B cell (primary cell): ENCODE results near the gene PLBD1. TPM values are rescaled to one million over a fixed set of nuclear protein-coding genes. Genes with fewer than 3 reads are reported as not detected.

ENCODE experiments used
- ATAC-seq: fragments of 200-7000 bp; cut with Tn5 transposase; one replicate; pipeline ENCODE4 v1.10.0; 2021; ENCODE audit warnings: low read depth, mild to moderate bottlenecking, moderate number of reproducible peaks, moderate library complexity
- CTCF ChIA-PET: fragments of 350-600 bp; sonication (Branson Sonifier 250); formaldehyde crosslinking; loops from one replicate; lab custom pipeline; 2021; ENCODE audit warnings: antibody characterized with exemption, inconsistent platforms; lab: Charles Lee
- POLR2A ChIA-PET: fragments of 350-600 bp; sonication (Branson Sonifier 250); formaldehyde crosslinking; loops from one replicate; lab custom pipeline; 2021; ENCODE audit warnings: antibody characterized with exemption; lab: Charles Lee
- DNase-seq: peaks from one replicate; pipeline ENCODE4 v3.0.0; 2013
- H2AFZ ChIP-seq: 2 replicates; pipeline ENCODE4 v1.6.1; 2012; ENCODE audit warnings: mild to moderate bottlenecking, low read depth, low read length; ENCODE audit not compliant: insufficient read depth, poor library complexity, severe bottlenecking
- H3K27ac ChIP-seq, 2 donors: 1 replicate in 1 of 2; 2 replicates in 1 of 2; pipeline ENCODE4 v1.5.1; 2012 to 2013; ENCODE audit warnings: low read length in 2 of 2, mild to moderate bottlenecking in 2 of 2, moderate library complexity in 1 of 2
- H3K27me3 ChIP-seq, 4 experiments: fragments of 200-600 bp in 1 of 4; sonication (generic) in 1 of 4; replicated peaks in 1 of 4; 1 replicate in 2 of 4; 2 replicates in 2 of 4; pipeline versions ENCODE4 v1.6.1 to v1.7.0; 2013 to 2016; ENCODE audit warnings: low read length in 3 of 4, mild to moderate bottlenecking in 2 of 4, mixed read lengths in 1 of 4, moderate library complexity in 1 of 4; ENCODE audit not compliant: insufficient read depth in 4 of 4, control insufficient read depth in 3 of 4; ENCODE audit errors: control extremely low read depth in 1 of 4
- H3K36me3 ChIP-seq, 2 experiments: replicated peaks in 1 of 2; 1 replicate in 1 of 2; 2 replicates in 1 of 2; pipeline versions ENCODE4 v1.6.1 to v1.7.1; 2013; ENCODE audit warnings: low read length in 1 of 2; ENCODE audit not compliant: insufficient read depth in 2 of 2, control insufficient read depth in 1 of 2; ENCODE audit errors: control extremely low read depth in 1 of 2, extremely low read depth in 1 of 2
- H3K4me1 ChIP-seq, 2 donors: fragments of 200-600 bp in 1 of 2; sonication (generic) in 1 of 2; 1 replicate in 1 of 2; 2 replicates in 1 of 2; pipeline versions ENCODE4 v1.5.1 to v1.6.1; 2013 to 2017; ENCODE audit warnings: low read length in 2 of 2; ENCODE audit not compliant: control insufficient read depth in 2 of 2, insufficient read depth in 2 of 2
- H3K4me2 ChIP-seq: replicated peaks from 2 replicates; pipeline ENCODE3; 2012; ENCODE audit warnings: mild to moderate bottlenecking, low read depth, low read length; ENCODE audit not compliant: poor library complexity, severe bottlenecking
- H3K4me3 ChIP-seq, 5 experiments: fragments of 200-600 bp in 1 of 5; sonication (generic) in 1 of 5; 1 replicate in 3 of 5; 2 replicates in 2 of 5; pipeline versions ENCODE4 v1.5.1 to v1.7.0; 2011 to 2016; ENCODE audit warnings: low read length in 4 of 5, mild to moderate bottlenecking in 4 of 5, low read depth in 2 of 5, control low read depth in 1 of 5, moderate library complexity in 1 of 5; ENCODE audit not compliant: insufficient read depth in 1 of 5; ENCODE audit errors: control extremely low read depth in 1 of 5, extremely low read depth in 1 of 5
- H3K79me2 ChIP-seq: fragments of 200-600 bp; sonication (generic); one replicate; pipeline ENCODE4 v1.6.0; 2016; ENCODE audit warnings: low read length; ENCODE audit not compliant: control insufficient read depth, insufficient read depth
- H3K9ac ChIP-seq: fragments of 200-600 bp; sonication (generic); 2 replicates; pipeline ENCODE4 v1.6.1; 2017; ENCODE audit warnings: mild to moderate bottlenecking, low read length, moderate library complexity
- H3K9me3 ChIP-seq, 3 donors: one replicate each; pipeline versions ENCODE4 v1.6.1 to v1.7.1; 2013; ENCODE audit warnings: low read length in 2 of 3; ENCODE audit not compliant: control insufficient read depth in 2 of 3, insufficient read depth in 1 of 3; ENCODE audit errors: control extremely low read depth in 1 of 3
- H4K20me1 ChIP-seq: 2 replicates; pipeline ENCODE4 v1.6.0; 2012; ENCODE audit warnings: mild to moderate bottlenecking, low read length; ENCODE audit not compliant: insufficient read depth, control insufficient read depth, poor library complexity, severe bottlenecking
- H3K27ac Mint-ChIP-seq: one replicate; pipeline ENCODE4 v1.8.0; 2021; ENCODE audit warnings: mixed read lengths
- H3K27me3 Mint-ChIP-seq: one replicate; pipeline ENCODE4 v1.8.0; 2021; ENCODE audit warnings: mixed read lengths
- H3K4me1 Mint-ChIP-seq: one replicate; pipeline ENCODE4 v1.8.0; 2021; ENCODE audit warnings: mixed read lengths
- H3K4me3 Mint-ChIP-seq: one replicate; pipeline ENCODE4 v1.8.0; 2021; ENCODE audit warnings: mixed read lengths
- H3K9me3 Mint-ChIP-seq: one replicate; pipeline ENCODE4 v1.8.0; 2022; ENCODE audit warnings: mixed read lengths; ENCODE audit not compliant: insufficient read depth
- EZH2 ChIP-seq: IDR thresholded peaks from 2 replicates; pipeline ENCODE4 v1.6.1; 2012; ENCODE audit warnings: borderline replicate concordance, low read depth, mild to moderate bottlenecking, moderate library complexity, low read length; ENCODE audit not compliant: insufficient read depth, poor library complexity, severe bottlenecking
- WGBS: methylation state at CpG from one replicate; pipeline ENCODE4 v1.1.5; 2013; ENCODE audit warnings: missing lambda C conversion rate; ENCODE audit not compliant: insufficient coverage; 5-methylcytosine and 5-hydroxymethylcytosine counted together
- intact Hi-C: fragments of 100-400 bp; cut with micrococcal nuclease; formaldehyde crosslinking; loops from one replicate; pipeline ENCODE4 v1.10.0; 2022
- polyA plus RNA-seq: library from polyadenylated mRNA; depleted of rRNA; stranded (reverse); fragments of >200 nt; gene quantifications from 2 replicates; pipeline ENCODE4 v1.2.3, GENCODE V29; 2012
- small RNA-seq: library from RNA; depleted of rRNA; stranded (forward); fragments of <200 nt; gene quantifications from one replicate; pipeline ENCODE3, GENCODE V24; 2012; ENCODE audit warnings: low replicate concordance, low read depth; ENCODE audit not compliant: insufficient read length
- total RNA-seq, 2 donors: library from RNA; stranded (reverse); fragments of 120-200 nt in 1 of 2; gene quantifications; 1 replicate in 1 of 2; 2 replicates in 1 of 2; pipeline versions ENCODE4 v1.2.3 to v1.2.4, GENCODE V29; 2013 to 2022
- TF ChIP-seq, protein P1 (sequence below): fragments of 200-600 bp; IDR thresholded peaks from one replicate; pipeline ENCODE4 v1.8.0; 2022; ENCODE audit warnings: antibody characterized with exemption, mild to moderate bottlenecking

Gene PLBD1
- total and polyA plus RNA-seq, 2 donors (not counting 1 experiment from before 2014, with no cell fraction given), result 1.1 to 1.6 TPM

DNA sequence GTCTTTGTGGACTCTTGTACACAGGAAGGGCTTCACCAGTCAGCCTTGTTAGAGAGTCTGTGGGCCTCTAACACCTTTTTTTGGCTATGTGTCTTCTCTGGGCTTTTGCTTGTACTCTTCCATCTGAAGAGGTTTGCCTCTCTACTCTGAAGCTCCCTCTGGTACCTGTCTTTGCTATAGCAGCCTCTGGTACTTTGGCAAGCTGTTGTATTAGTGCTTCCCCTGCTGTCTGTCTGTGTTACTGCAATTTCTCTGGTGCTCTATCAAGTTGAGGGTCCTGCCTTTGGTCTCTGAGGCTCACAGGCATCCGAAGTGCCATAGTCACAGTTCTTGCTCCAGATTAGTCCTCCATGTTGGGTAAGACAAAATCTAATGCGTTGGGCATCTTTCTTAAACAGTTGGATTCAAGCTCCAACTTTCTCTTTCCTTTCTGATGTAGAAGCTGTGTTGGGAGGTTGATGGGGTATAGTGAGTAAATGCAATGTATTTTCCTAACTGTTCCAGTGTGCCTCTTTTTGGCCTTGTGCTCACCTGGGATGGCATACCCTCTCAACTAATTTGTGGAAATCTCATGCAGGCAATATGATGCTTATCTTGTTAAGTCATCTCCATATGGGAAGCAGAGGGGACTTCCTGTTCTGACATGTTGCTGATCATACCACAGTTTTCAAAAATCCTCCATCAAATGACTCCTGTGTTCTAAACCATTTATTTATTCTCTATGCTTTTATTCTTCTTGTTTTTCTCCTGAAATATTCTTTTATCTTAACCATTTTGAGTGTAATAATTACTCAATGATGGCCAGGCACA lies 113.4 kb downstream of the PLBD1 start:
- Histone ChIP-seq H3K4me3 (no peak overlapping the region), H3K4me1 (peaks cover 0 to 8% of the 10 kb centered on the region in 2 donors), H3K9ac (no peak overlapping the region), H4K20me1 (peaks cover 12% of the 10 kb centered on the region), H3K79me2 (peaks cover 74% of the 10 kb centered on the region), H3K36me3 (peaks cover 27 to 73% of the 10 kb centered on the region in 2 experiments), H3K27me3 (no peaks in the 10 kb centered on the region), H3K4me2 (no peak overlapping the region), H3K27ac (peak overlapping the region in 1 of 2 donors; percentile 7), H2AFZ (no peak overlapping the region), H3K9me3 (no peaks in the 10 kb centered on the region)
- DNase-seq, result peak; percentile 57
- ATAC-seq, result peak; percentile 87
- WGBS, result 75% methylated on average over 1 of the region's 2 CpGs
- ChIA-PET POLR2A (no interaction called here), CTCF (interaction anchor here (0.8 to 5.8 kb wide), 8 partner anchors 9 to 269 kb away, joined by 3 to 89 read pairs (median 6); partner anchors contain the start of gene ATF7IP)
- no peaks in the 10 kb centered on the region for H3K9me3 Mint-ChIP-seq
- no peaks in the 10 kb centered on the region for H3K27me3 Mint-ChIP-seq
- H3K4me3 Mint-ChIP-seq, result no peak overlapping the region
- H3K4me1 Mint-ChIP-seq, result peaks cover 40% of the 10 kb centered on the region
- TF ChIP-seq, protein P1, sequence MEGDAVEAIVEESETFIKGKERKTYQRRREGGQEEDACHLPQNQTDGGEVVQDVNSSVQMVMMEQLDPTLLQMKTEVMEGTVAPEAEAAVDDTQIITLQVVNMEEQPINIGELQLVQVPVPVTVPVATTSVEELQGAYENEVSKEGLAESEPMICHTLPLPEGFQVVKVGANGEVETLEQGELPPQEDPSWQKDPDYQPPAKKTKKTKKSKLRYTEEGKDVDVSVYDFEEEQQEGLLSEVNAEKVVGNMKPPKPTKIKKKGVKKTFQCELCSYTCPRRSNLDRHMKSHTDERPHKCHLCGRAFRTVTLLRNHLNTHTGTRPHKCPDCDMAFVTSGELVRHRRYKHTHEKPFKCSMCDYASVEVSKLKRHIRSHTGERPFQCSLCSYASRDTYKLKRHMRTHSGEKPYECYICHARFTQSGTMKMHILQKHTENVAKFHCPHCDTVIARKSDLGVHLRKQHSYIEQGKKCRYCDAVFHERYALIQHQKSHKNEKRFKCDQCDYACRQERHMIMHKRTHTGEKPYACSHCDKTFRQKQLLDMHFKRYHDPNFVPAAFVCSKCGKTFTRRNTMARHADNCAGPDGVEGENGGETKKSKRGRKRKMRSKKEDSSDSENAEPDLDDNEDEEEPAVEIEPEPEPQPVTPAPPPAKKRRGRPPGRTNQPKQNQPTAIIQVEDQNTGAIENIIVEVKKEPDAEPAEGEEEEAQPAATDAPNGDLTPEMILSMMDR, result peak; percentile 52
- no peak for TF ChIP-seq EZH2
- peak overlapping the region; percentile 72 for H3K27ac Mint-ChIP-seq
- intact Hi-C loops, result loop anchor here (1.0 kb wide), 1 partner anchor 216 kb away; no protein-coding TSS in a partner anchor

Small RNA genes within 50 kb of the gene (small RNA-seq; reads per million reads assigned to genes)
- not detected for gene RN7SKP134

Other genes starting within 250 kb of the PLBD1 start
- gene ATF7IP, start 202.2 kb downstream of the PLBD1 start, total RNA-seq, result 201 and 208 TPM in 2 replicates
- gene ATF7IP, start 202.2 kb downstream of the PLBD1 start, polyA plus RNA-seq, result 28.1 and 115 TPM in 2 replicates
- gene GUCY2C, start 128.7 kb upstream of the PLBD1 start, total RNA-seq, result 0.29 and 0.37 TPM in 2 replicates
- 0.04 and 0.28 TPM in 2 replicates for gene GUCY2C, start 128.7 kb upstream of the PLBD1 start, polyA plus RNA-seq
- 77.3 and 84.7 TPM in 2 replicates for gene WBP11, start 235.6 kb upstream of the PLBD1 start, total RNA-seq
- gene WBP11, start 235.6 kb upstream of the PLBD1 start, polyA plus RNA-seq, result 13.6 and 40.8 TPM in 2 replicates
- 1.2 and 1.4 TPM in 2 replicates for gene C12orf60, start 235.8 kb upstream of the PLBD1 start, total RNA-seq
- 0.25 and 0.29 TPM in 2 replicates for gene C12orf60, start 235.8 kb upstream of the PLBD1 start, polyA plus RNA-seq
- gene SMCO3, start 246.3 kb upstream of the PLBD1 start, total RNA-seq, result not detected in 2 replicates
- not detected in 2 replicates for gene SMCO3, start 246.3 kb upstream of the PLBD1 start, polyA plus RNA-seq